ENCODE measurements around the gene USP32.
"Not testable (repeated sequence)": the region's sequence is repeated elsewhere in the genome, so short reads cannot be mapped to it uniquely, and the experiment has no call there.

The USP32 gene

DNA sequence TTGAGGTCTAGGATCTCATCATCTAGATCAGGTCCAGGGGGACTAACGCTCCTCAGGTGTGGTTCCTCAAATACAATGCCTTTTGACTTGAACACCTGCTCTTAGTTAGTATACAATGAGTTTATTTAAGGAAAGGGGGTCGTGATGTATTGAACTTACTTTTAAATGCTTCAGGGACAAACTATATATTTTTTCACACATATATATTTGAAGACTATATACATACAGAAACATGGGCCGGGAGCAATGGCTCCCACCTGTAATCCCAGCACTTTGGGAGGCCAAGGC, 11.5 kb upstream of the USP32 start:
- DNase-seq (ENCODE audit: low read depth in 2 of 2): no peak

- DNase-seq (ENCODE audit: low read depth in 2 of 2): no peak
Observed at GRCh38 chr17:60401819-60402218, 9.9 kb upstream of the USP32 start.

DNA sequence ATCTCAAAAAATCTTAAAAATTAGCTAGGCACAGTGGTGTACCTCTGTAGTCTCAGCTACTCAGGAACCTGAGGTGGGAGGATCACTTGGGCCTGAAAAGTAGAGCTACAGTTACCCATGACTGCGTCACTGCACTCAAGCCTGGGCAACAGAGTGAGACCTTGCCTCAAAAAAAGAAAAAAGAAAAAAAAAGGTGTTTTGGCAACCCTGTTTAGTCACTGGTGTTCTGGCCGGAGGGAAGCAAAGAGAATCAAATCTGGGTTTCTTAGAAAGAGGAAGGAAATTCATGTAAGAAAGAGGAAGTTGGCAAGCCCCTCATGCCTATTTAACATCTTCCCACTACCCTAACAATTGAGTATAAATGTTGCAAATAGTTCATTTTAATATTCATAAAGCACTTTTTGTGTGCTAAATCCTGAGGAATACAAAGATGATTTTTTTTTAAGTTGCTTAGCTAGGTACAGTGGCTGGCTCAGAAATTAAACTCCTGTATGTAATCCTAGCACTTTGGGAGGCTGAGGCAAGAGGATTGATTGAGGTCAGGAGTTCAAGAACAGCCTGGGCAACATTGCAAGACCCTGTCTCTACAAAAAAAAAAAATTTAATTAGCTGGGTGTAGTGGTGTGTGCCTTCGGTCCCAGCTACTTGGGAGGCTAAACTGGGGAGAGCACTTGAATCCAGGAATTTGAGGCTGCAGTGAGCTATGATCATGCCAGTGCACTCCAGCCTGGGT, 6.5 kb upstream of the USP32 start:
- no peak for DNase-seq (ENCODE audit: low read depth in 2 of 2)

GRCh38 chr17:60396412-60396811, 4.5 kb upstream of the USP32 start:
- DNase-seq (ENCODE audit: low read depth in 2 of 2): no peak

DNA sequence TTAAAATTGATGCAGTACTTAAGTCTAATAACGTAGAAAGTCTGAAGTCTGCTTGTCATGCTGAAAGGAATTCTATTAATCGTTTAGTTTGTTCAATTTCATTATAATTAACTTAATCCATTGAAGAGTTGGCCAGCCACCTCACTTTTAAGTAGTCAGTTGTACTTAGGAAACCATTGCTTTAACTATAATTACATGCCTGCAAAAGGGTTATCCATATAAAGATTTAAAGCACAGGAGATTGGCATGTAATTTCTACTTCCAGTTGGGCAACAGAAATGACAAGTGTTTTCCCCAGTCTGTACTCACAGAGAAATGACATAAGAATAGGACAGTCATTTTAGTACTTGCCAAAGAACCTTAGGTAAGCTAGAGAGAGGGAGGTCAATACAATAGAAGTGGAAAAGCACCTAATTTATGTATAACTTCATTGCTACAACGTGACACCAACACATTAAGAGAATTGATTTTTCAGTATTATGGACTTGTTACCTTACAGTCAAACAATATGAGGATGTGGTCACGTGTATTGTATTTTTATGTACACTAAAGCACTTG, 3.7 kb upstream of the USP32 start:
- no peak for DNase-seq (ENCODE audit: low read depth in 2 of 2)

- DNase-seq (ENCODE audit: low read depth in 2 of 2): no peak
Observed at GRCh38 chr17:60393840-60394723, 2.1 kb upstream of the USP32 start.

- peak; percentile 5 to 40 for DNase-seq (ENCODE audit: low read depth in 2 of 2)
Observed at GRCh38 chr17:60392845-60393702, 1.1 kb upstream of the USP32 start.

- DNase-seq (ENCODE audit: low read depth in 2 of 2): no peak
Observed at GRCh38 chr17:60391471-60392041, 377 bp downstream of the USP32 start.

- peak in 1 of 2 donors; percentile 4 for DNase-seq (ENCODE audit: low read depth in 2 of 2)
Observed at GRCh38 chr17:60390925-60391470, 935 bp downstream of the USP32 start.

DNA sequence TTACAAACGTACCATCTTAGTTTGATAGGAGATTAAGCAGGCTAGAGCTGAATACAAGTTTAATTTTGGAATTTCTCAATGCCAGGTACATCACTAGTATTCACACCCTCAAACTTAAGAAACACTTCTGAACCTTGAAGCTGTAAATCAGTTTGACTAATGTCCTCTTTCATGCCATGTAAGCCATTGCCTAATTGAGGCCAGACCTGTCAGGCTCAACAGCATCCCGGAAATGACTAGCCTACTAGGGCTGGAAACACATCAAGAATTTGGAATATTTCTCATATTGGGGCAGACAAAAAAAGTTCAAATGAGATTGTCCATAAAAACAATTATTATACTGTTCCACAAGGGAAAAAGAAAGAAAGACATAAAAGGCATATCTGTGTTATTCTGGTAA, 1.7 kb downstream of the USP32 start:
- no peak for DNase-seq (ENCODE audit: low read depth in 2 of 2)

GRCh38 chr17:60388742-60389141, 3.2 kb downstream of the USP32 start:
- DNase-seq (ENCODE audit: low read depth in 2 of 2): no peak

GRCh38 chr17:60387666-60388065, 4.3 kb downstream of the USP32 start:
- DNase-seq (ENCODE audit: low read depth in 2 of 2): no peak

- DNase-seq (ENCODE audit: low read depth in 2 of 2): no peak
Observed at GRCh38 chr17:60386147-60387058, 5.5 kb downstream of the USP32 start.

GRCh38 chr17:60384921-60385320, 7.0 kb downstream of the USP32 start:
- DNase-seq (ENCODE audit: low read depth in 2 of 2): not testable (repeated sequence)

- no peak for DNase-seq (ENCODE audit: low read depth in 2 of 2)
Observed at GRCh38 chr17:60383379-60383778, 8.6 kb downstream of the USP32 start.

DNA sequence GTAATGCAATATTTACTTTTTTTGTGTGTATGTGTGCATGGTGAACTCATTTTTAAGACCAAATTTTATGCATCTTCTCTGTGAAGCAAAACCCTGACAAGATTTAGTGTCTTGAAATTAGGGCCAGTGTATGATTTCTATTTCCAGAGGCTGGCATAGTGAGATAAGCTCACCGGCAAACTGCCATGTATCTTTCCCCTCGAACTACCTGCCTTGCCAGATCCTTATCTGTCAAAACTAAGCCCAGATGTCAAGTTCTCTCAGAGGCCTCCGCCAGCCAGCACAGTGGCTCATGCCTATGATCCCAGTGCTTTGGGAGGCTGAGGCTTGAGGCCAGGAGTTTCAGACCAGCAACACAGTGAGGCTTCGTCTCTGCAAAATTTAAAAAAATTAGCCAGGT, 10.0 kb downstream of the USP32 start:
- DNase-seq (ENCODE audit: low read depth in 2 of 2): no peak

- not testable (repeated sequence) for DNase-seq (ENCODE audit: low read depth in 2 of 2)
Observed at GRCh38 chr17:60379461-60379860, 12.5 kb downstream of the USP32 start.

GRCh38 chr17:60378187-60378586, 13.7 kb downstream of the USP32 start:
- not testable (repeated sequence) for DNase-seq (ENCODE audit: low read depth in 2 of 2)

DNA sequence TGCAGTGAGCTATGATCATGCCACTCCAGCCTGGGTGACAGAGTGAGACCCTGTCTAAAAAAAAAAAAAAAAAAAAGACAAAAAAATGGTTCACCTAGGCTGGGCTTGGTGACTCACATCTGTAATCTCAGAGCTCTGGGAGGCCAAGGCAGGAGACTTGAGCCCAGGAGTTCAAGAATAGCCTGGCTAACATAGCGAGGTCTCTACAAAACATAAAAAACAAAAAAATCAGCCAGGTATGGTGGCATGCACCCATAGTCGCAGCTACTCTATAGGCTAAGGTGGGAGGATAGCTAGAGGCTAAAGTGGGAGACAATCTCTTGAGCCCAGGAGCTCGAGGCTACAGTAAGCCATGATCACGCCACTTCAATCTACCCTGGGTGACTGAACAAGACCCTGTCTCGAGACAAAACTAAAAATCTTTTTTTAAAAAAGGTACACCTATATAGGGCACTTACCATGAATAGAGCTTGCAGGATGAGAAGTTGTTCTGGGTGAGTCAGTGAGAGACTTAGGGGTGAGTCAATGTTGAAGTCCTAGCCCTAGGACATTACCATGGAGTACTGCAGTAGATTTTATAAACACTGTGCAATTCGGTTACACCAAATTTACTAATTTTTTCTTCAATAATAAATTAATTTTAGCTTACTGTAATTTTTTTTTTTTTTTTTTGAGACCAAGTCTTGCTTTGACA, 19.0 kb downstream of the USP32 start:
- DNase-seq (ENCODE audit: low read depth in 2 of 2): no peak
